ENCODE measurements around the gene LRRC8E. TPM values are rescaled to one million over a fixed set of nuclear protein-coding genes. Genes with fewer than 3 reads are reported as not detected.

LRRC8E gene
- total RNA-seq, 4 donors from 2014 or later: 0.15 to 2.1 TPM; not detected in 2

DNA sequence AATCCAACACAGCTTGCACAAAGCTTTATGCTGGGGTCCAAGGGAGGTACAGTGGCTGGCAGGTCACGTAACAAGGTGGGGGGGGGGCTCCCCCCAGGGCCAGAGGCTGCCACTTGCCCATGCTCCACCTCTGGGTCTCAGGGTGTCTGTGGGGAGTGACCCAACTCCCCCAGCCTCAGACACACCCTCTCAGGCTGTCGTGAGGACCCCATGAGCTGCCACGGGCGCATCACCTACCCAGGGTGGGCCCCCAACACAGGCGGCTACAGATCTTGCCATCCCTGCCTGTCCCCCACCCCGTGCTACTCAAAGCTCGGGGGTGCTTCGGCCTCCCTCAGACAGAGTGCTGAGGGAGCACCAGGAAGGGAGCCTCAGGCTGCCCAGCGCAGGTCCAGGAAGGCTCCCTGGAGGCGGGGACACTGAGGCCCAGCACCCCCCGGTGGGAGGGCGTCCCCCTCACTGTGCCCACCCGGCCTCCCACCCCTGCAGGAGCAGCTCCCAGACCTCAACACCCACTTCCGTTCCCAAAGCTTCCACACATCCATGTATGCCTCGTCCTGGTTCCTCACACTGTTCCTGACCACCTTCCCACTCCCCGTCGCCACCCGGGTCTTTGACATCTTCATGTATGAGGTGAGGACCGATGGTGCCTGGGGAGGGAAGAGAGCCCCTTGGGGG lies 37.2 kb upstream of the LRRC8E start:
- TF ChIP-seq, protein P1, sequence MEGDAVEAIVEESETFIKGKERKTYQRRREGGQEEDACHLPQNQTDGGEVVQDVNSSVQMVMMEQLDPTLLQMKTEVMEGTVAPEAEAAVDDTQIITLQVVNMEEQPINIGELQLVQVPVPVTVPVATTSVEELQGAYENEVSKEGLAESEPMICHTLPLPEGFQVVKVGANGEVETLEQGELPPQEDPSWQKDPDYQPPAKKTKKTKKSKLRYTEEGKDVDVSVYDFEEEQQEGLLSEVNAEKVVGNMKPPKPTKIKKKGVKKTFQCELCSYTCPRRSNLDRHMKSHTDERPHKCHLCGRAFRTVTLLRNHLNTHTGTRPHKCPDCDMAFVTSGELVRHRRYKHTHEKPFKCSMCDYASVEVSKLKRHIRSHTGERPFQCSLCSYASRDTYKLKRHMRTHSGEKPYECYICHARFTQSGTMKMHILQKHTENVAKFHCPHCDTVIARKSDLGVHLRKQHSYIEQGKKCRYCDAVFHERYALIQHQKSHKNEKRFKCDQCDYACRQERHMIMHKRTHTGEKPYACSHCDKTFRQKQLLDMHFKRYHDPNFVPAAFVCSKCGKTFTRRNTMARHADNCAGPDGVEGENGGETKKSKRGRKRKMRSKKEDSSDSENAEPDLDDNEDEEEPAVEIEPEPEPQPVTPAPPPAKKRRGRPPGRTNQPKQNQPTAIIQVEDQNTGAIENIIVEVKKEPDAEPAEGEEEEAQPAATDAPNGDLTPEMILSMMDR (IDR thresholded peaks at IDR 0.05): no peak
- no peak for TF ChIP-seq POLR2A (IDR thresholded peaks at IDR 0.05)
- no peaks in the 10 kb centered on the region for H3K9me3 ChIP-seq
- H3K36me3 ChIP-seq: no peaks in the 10 kb centered on the region
- intact Hi-C loops (cut with DNase I; ENCODE audit: low total_unique reads): no loop called here
- DNase-seq: no peak
- no peak overlapping the region for H3K27ac ChIP-seq
- H3K4me3 ChIP-seq: no peak overlapping the region
- no peaks in the 10 kb centered on the region for H3K27me3 ChIP-seq
- no peaks in the 10 kb centered on the region for H3K4me1 ChIP-seq

DNA sequence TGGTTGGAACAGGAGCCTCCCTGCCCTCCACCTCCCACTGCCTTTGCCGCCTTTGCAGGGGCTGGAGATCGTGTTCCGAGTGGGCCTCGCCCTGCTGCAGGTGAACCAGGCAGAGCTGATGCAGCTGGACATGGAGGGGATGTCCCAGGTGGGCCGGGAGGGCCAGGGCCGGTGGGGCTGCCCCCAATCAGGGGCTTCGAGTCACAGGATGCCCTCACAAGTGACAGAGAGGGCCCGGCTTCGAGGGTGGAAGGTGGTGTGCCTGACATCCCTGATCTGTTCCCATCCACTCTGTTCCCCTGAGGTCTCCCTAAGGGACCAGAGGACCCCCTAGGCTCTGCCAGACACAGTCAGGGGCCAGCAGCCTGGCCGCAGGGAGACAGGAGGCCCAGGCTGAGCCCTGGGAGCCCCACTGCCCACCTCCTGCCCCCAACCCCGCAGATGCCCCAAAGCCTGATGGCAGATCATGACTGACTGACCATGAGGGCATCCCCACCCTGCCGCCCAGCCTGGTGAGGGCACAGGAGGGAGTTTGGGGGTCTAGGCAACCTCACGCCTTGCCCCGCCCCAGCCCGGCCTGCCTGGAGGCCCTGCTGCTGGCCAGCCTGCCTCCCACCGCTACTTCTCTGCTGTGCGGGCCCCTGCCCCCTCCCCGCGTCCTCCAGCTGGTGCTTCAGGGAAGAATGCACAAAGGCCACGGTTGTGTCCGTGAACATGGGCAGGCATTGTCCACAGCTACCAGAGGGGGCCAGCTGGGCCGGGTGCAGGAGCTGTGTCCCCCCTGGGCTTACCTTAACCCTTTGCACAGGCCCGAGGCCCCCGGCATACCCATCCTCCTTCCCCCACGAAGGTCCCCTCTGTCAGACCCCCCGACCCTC lies 36.4 kb upstream of the LRRC8E start:
- intact Hi-C loops (cut with DNase I; ENCODE audit: low total_unique reads): no loop called here
- TF ChIP-seq, protein P1 (IDR thresholded peaks at IDR 0.05): no peak
- no peak for TF ChIP-seq POLR2A (IDR thresholded peaks at IDR 0.05)
- Histone ChIP-seq H3K27ac (no peak overlapping the region), H3K4me3 (no peak overlapping the region), H3K36me3 (no peaks in the 10 kb centered on the region), H3K27me3 (no peaks in the 10 kb centered on the region), H3K4me1 (no peaks in the 10 kb centered on the region), H3K9me3 (no peaks in the 10 kb centered on the region)
- DNase-seq: no peak

DNA sequence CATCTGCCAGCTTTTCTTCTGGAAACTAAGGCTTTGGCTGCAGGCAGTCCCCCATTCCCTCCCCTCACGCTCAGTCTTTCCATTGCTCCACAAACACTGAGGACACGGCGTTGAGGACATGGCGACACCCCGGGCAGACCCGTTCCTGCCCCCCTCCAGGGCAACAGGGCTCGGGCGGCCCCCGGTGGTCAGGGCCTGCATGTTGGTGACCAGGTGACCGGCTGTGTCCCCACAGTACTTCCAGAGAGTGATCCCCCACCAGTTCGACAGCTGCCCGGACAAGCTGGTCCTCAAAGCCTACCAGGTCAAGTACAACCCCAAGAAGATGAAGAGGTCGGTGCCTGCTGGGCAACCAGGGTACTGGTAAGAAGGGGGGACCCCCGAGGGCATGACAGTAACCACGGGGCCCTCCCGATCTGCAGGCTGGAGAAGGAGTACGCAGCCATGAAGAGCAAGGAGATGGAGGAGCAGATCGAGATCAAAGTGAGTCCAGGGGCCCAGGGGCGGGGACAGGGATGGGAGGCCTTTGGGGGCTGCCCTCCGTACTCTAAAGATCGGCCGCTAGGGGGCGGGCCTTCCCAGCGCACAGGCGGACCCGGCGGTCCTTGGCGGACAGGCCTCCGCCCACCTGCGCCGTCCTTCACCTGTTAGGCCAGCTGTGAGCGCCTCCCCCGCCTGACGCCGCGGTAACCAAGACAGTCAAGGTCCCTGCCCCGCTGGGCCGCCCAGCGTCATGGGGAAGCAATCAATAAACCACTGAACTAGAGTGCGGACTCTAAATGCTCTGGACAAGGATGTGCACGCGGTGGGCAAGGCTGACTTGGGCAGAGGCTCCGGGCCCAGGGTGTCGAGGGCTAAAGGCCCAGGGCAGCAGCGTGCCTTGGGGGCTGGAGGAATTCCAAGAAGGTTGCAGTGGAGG lies 35.2 kb upstream of the LRRC8E start:
- Histone ChIP-seq H3K4me3 (no peak overlapping the region), H3K4me1 (no peaks in the 10 kb centered on the region), H3K9me3 (no peaks in the 10 kb centered on the region), H3K36me3 (no peaks in the 10 kb centered on the region), H3K27ac (no peak overlapping the region), H3K27me3 (no peaks in the 10 kb centered on the region)
- intact Hi-C loops (cut with DNase I; ENCODE audit: low total_unique reads): no loop called here
- peak; percentile 46 to 49 for DNase-seq
- no peak for TF ChIP-seq POLR2A (IDR thresholded peaks at IDR 0.05)
- TF ChIP-seq, protein P1 (IDR thresholded peaks at IDR 0.05): peak; percentile 60 to 72 (median 66)

DNA sequence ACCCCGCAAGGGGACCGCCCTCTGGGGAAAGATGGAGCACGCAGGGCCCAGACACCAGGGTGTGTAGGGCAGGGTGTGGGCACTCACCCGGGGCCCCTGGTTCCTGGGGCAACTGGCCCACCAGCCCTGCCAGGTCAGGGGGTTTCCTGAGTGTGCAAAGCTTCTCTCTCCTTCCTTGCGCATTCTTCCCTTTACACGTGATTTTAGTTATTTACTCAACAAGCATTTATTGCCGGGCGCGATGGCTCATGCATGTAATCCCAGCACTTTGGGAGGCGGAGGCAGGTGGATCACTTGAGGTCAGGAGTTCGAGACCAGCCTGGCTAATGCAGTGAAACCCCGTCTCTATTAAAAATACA lies 34.6 kb upstream of the LRRC8E start:
- Histone ChIP-seq H3K9me3 (no peaks in the 10 kb centered on the region), H3K4me1 (no peaks in the 10 kb centered on the region), H3K27ac (no peak overlapping the region), H3K36me3 (no peaks in the 10 kb centered on the region), H3K4me3 (no peak overlapping the region), H3K27me3 (no peaks in the 10 kb centered on the region)
- no peak for DNase-seq
- TF ChIP-seq, protein P1 (IDR thresholded peaks at IDR 0.05): no peak
- no peak for TF ChIP-seq POLR2A (IDR thresholded peaks at IDR 0.05)
- intact Hi-C loops (cut with DNase I; ENCODE audit: low total_unique reads): no loop called here

Data from uterus (tissue), 4 donors.